Measurements from ENCODE around the gene PSMC6.

PSMC6 gene

DNA sequence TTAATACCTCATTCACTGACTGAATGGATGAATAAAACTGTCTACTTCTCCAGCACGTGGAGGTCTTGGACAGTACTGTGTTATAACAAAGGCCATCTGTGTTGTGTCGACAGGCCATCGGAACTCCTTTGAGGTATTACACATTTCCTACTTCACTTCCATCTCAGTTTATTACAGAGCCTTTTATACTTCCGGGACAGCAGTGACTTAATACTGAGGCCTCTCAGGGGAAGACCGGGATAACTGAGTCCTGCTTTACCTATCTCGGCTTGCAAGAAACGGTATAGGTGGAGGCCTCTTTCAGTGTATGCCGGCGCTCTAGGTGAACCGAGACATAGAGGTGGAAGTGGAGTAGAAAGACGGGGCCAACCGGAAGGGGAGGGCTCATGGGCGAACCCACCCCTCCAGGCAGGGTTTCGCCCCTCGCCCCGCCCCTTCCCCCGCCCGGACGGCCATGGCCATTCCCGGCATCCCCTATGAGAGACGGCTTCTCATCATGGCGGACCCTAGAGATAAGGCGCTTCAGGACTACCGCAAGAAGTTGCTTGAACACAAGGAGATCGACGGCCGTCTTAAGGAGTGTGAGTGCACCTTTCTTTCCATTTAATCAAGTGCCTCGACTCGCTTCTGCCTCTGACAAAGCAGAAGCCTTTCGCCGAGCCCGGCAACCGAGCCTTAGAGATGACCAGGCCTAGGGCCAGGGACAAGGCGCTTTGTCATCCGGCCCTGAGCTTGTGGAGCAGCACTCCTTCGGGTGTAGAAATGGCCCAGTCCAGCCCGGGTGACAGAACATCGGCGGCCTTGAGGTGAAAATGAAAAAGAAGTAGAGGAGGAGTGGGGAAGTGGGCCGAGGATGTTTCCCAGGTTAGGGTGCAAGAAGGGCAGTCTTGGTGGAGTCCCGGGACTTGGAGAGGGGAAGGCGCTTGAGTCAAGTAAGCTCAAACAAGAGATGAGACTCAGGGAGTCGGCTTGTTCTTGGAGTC is at the start of gene PSMC6:
Gene PSMC6, plus strand, starts transcription at position 477 of the 983 bp plus-strand sequence. Its CDS starts 20 bp downstream, at position 497.
- peak; percentile 72 for DNase-seq (ENCODE audit: low read depth, low spot score)

DNA sequence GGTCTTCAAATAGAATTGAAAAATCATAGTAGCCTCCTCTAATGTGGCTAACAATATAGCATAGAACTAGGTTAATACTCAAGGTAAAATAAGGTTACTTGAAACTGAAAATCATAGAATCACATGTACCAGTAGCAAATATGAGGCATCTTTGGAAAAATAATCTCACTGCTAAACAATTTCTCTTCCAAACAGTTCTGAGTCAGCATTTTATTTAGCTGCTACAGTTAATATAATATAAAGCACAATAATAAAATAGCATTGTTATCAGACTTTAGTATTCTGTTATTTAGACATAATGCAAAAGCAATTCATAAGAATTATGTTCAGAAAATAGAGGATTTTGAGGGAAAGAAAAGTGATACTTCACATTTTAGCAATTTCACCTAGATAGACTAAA is 46.7 kb upstream of the PSMC6 start:
- no peak for DNase-seq (ENCODE audit: low read depth, low spot score)

DNA sequence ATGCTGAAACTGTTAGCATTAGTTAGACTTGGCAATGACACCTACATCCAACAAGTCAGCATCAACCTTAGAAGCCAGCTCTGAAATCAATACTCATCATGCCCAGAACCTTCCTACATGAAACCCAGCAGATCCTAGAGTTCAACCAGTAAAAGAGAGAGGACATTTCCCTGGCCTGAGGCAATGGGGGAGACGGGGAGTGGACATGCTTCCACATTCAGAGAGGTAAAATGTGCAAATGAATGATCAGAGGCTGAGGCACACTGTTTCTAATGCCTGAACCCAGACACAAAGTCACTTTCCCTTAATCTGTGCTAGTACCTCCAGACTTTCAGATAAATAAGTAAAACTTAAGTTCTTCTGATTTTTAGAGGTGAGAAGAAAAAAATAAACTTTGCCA is 46.2 kb upstream of the PSMC6 start:
- no peak for DNase-seq (ENCODE audit: low read depth, low spot score)

DNA sequence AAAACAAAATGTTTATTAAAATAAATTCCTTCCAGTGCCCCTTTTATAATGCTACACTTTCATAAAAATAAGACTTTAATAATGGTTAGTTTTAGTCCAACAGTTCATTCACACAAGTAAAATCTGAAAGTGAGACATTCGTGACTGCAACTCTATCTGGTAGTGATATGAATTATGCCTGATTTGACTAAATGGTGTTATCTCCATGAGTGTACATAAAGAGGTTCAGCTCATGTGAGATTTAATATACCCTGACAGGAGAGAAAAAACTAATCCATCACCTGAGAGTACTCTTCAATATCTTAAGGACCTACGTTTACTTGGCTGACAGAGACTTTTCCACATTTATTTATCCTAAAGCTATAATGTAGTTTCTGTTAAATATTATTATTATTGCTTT is 45.7 kb upstream of the PSMC6 start:
- no peak for DNase-seq (ENCODE audit: low read depth, low spot score)

DNA sequence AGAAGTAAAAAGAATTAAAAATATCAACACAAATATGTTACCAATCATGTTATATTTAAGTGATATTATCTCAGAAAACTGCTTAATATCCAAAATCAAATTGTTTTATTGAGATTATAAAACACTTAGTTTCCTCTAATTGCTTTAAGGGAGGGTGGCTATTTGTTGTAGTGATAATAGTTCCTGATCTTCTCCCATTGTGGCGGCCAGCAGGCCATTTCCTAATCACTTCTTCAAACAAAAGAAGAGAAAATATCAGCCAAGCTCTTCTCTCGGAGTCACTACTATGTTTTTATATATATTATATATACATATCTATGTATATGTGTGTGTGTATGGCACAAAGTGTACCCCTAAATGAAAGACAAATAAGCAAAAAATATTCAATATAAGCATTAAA is 43.1 kb upstream of the PSMC6 start:
- DNase-seq (ENCODE audit: low read depth, low spot score), result no peak

DNA sequence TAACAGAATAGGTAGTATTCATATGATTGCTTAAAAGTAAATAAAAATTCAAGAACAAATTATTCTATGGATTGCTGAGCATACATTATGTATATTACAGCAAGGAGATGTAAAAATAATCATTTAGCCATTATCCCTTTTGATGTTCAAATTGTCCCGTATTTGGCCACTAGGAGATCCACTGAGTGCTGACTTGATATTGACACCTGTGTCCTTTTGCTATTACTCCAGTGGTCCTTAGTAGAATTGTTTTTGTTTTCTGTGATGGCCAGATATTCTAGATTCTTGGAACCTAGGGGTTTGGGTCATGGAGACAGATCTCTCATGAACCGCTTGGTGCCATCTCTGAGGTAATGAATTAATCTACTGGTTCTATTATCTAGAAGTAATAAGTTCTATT is 28.4 kb upstream of the PSMC6 start:
- DNase-seq (ENCODE audit: low read depth, low spot score), result no peak

DNA sequence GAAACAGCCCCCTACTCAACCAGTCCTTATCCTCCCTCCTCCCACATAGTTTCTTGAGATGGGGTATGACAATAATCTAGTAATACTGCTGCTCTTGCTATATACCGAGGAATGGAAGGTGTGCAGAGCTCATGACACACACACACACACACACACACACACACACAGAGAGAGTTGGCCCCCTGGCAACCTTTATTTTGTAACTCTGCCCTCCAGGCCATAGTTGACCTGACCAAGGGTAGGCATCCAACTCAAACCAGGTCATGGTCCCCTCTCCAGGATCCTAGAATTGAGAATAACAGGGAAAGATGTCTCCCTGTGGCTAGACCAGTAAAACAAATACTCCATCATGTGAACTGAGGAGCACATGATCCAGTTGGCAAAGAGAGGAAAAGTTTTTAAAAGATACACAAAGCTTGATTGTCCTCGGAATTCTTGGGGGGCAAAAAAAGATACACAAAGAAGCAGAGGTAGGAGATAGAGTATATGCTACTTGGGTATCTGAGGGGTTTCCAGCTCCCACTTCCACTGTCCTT is 22.9 kb upstream of the PSMC6 start:
- no peak for DNase-seq (ENCODE audit: low read depth, low spot score)

DNA sequence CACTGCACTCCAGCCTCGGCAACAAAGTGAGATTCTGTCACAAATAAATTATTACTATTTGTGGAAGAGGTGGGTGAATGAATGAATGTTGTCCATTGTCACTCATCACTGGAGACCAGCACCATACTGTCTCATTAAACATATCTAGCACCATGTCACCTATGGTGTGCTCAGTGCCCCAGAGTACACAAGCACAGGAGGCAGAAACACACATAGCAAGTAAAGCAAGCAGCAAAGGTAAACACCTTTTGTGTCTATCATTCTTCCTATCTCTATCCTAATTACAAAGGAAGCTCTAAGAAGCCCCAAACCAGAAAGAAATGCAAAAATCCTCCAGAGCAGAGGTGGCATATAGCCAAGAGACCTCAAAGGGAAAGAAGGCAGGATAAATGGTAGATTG is 20.8 kb upstream of the PSMC6 start:
- DNase-seq (ENCODE audit: low read depth, low spot score), result no peak

DNA sequence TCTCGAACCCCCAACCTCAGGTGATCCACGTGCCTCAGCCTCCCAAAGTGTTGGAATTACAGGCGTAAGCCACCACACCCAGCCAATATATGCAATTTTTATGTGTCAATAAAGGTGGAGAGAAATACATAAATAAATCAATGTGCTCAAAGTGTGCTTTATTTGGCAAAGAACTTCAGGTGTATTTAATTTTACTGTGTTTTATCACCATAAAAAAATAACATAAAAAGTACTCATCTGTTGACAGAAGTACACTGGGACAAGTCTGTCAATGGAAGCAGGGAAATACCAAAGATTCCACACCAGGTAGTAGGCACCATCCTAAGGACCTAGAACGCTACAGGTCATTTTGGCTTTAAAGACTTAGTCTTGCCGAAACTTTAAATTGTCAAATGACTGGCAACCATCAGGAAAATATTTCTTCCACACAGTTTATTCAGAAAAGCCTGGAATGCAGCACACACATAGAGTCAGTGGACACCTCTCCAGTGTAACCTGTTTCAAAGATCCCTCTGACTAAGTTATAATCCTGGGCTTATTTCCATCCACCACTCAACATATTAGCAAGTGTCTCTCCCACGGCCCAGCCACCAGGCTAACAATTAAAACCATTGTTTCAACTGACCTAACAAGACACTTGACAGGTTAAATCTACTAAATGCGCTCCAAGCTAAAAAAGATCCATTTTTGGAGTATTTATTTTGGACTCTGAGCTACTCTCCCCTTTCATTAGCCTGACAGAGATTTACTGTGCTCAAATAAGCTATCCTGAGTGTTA is 15.8 kb upstream of the PSMC6 start:
- no peak for DNase-seq (ENCODE audit: low read depth, low spot score)

DNA sequence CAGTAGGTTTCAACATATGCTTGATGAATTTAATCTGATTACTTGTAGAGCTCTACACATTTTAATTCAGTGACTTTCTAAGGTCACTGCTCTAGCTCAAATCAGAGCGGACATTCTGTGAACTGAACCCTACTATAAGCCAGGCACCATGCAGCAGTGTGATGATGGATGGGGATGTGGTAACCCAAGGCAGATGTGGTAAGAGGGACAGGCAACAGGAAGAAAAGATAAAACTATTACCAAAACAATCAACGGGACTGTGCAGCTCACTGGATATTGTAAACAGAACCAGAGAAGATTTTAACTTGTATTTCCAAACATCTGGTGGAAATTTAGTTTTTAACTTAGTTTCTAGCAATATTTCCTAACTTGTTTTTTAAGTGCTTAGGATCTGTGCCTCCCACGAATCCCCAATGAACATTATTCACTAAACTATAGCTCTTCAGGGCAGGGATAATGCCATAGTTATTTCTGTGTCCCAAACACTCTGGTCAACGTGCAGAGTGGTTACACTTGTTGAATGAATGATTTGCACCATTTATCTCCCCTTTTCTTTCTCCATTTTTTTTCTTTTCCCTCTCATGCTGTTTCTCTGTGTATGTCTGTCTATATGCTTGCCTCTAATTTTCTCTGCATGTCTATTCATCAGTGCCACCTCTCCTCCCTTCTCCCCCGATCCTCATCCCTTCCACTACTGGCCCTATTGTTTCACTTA is 14.6 kb upstream of the PSMC6 start:
- no peak for DNase-seq (ENCODE audit: low read depth, low spot score)

DNA sequence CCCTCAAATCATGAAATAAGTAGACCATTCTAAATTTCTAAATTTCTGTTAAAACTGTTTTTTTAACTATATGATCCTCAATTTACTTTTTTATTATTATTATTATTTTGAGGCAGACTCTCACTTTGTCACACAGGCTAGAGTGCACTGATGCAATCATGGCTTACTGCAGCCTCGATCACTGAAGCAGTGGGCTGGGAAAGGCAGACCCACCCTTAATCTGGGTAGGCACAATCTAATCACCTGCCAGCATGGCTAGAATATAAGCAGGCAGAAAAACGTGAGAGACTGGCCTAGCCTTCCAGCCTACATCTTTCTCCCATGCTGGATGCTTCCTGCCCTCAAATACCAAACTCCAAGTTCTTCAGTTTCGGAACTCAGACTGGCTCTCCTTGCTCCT is 14.0 kb upstream of the PSMC6 start:
- DNase-seq (ENCODE audit: low read depth, low spot score), result no peak

DNA sequence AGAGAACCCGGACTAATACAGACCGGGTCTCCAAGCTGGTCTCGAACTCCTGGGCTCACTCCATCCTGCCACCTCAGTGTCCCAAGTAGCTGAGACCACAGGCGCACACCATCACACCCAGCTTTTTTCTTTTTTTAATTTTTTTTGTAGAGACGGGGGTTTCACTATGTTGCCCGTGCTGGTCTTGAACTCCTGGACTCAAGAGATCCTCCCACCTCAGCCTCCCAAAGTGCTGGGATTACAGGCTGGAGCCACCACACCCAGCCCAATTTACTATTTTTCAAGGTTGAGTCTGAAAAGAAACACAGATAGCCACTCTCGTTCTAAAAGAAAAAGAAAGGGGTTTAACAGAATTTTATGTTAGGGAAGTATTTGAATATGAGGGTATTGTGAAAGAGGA is 13.5 kb upstream of the PSMC6 start:
- no peak for DNase-seq (ENCODE audit: low read depth, low spot score)

DNA sequence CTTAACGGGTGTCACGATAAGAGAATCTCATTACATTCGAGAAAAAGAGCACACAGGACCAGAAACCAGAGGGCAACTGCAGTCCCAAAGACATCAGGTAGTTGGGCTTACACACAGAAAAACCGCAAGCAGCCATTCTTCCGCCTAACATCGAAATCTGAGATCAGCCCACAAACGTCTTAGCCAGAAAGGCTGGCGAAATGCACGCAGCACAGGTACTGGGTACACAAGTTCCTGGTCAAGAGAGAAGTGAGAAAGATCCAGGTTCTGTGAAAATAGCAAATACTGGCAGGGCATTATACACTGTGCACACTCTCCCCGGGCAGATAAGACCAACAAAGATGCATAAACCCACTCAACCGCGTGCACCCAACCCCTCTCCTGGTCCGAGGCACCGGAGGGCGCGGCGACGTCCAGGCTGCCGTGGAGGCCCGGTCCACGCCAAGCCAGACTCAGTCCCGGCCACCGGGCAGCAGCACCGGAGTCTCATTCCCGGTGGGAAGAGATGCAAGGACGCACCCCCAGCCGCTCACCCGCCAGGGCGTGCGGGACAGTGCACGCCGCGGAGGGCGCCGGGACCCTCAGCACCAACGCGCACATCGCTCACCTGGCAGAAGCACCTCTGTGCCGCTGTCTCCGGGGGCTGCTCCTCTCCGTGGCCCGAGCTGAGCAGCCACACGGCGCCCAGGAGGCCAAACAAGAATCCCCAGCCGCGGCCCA is 12.1 kb upstream of the PSMC6 start:
- no peak for DNase-seq (ENCODE audit: low read depth, low spot score)

DNA sequence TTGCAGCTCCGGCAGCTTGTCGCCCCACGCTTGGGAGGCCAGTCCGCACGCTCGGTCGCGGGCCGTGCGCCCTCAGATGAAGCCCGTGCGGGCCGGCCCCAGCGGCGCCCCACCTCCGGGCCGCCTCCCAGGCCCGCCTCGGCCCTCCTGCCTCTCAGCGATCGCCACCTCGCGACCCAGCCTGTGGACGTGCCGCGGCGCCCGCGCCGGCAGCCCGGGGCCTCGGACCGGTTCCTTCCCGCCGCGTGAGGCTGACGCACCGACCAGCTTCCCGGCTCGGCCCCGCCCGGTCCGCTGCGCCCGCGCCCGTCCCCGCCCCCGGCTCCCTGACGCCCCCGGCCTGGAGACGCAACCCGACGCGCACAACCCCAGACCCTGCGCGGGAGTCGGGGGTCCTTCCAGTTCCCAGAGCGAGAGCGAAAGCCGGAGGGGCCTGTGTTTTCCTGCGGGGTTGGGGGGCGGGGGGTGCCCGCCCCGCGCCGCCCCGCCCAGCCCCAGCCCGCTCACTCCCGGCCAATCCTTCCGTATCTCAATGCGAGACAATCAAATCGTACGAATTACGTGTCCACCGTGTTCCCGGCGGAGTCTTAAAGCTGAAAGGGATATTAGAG is 11.4 kb upstream of the PSMC6 start, which contains the start of gene ERO1A:
Gene ERO1A, minus strand, starts transcription at position 78 of the 611 bp plus-strand sequence. Its CDS starts 77 bp downstream, at position 1.
- DNase-seq (ENCODE audit: low read depth, low spot score), result peak; percentile 47

DNA sequence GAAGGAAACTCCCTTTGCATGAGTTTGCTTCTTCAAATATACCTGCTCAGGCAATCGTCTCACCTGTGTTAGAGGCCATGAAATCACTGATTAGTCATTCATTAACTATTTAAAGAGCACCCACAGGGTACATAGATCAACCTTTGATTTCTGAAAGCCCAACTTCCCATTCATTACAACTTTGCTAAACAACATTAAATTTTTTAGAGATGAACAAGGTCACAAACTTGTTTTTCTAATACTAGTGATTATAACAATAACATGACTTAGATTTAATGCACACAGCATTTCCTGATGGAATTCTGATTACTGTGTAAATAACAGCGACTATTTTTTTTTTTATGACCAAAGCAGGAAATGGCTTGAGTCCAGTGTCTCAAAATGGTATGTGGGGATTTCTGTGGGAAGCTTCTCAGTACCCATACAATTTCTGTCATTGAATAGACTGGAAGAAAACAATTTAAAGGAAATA is 6.3 kb upstream of the PSMC6 start:
- no peak for DNase-seq (ENCODE audit: low read depth, low spot score)

DNA sequence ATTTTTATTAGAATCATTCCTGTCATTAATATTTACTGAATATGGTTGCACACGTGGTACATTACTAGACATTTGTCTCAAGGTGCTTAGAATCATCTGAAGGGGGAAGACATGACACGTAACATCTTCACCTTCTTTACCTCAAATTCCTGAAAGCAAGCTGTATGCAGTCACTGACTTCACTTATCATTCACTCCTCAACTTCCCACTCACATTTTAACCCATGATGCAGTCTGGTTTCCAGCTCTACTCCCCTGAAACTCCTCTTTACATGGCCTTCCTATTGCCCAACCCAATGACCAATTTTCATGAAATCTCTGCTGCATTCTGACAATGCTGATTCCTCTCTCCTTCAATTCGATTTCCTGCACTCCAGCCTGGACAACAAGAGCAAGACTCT is 5.8 kb upstream of the PSMC6 start:
- DNase-seq (ENCODE audit: low read depth, low spot score), result no peak

DNA sequence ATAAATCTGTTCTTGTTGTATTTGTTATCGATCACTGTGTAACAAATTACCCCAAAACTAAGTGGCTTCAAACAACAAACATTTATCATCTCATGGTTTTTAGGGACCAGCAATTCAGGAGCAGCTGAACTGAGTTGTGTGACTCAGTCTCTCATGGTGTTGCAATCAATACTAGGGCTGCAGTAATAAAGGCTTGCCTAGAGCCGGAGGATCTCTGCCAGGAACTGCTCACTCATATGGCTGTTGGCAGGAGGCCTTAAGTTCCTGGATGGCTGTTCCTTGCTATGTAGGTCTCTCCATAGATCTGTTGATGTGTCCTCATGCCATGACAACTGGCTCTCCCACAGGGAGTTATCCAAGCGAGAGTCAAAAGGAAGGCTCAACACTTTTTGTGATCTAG is 3.8 kb upstream of the PSMC6 start:
- peak; percentile 17 for DNase-seq (ENCODE audit: low read depth, low spot score)

DNA sequence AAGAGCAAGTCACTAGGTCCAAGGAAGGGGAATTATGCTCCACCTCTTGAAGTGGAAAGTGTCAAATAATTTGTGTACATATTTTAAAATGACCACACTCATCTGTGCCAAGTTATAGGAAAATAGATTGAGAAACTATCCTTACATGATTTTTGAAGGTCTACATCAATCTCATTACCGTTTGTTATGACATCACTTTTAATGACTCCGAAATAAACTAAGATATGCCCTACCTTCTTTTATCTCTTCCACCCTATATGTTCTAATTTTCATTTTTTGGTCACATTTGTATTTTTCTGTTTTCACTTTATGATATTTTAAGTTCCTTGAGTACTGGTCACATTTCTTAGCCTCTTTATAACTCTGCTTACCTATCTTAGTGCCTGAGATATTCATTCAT is 3.3 kb upstream of the PSMC6 start:
- no peak for DNase-seq (ENCODE audit: low read depth, low spot score)

DNA sequence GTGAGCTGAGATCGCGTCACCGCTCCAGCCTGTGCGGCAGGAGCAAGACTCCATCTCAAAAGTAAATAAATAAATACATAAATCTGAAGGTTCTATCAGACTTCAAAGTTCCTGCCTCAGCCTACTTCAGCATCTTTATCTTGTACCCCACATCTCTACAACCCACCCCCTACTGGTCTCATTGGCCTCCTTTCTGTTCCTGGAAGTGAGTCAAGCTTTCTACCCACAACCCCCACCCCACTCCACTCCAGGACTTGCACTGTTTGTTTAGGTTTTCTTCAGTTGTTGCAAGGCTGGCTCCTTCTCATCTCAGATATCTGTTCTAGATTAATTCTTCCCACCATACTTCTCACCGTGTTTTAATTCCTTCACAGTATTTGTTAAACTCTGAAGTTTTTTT is 714 bp upstream of the PSMC6 start:
- no peak for DNase-seq (ENCODE audit: low read depth, low spot score)

DNA sequence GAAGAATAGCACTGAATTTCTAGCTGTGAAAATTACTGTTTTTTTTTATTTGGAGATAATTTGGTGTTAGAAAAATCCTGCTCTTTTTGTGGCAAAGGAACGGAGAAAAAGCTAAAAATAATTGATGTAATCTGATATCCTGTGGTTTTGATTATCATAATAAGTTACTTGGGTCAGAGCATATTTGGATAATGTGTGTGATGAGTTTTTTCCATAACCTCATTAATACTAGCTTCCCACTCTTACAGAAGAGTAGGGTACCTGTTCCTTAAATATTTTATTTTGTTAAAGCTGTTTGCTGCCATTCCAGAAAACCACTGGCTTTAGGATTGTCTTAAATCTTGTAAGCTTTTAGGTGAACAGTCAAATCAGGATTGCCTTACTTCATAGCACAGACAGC is 4.7 kb downstream of the PSMC6 start:
- DNase-seq (ENCODE audit: low read depth, low spot score), result no peak
